Occipital lobe (tissue), 2 donors: ENCODE data around the gene SERP2. TPM values are rescaled to one million over a fixed set of nuclear protein-coding genes. Genes with fewer than 3 reads are reported as not detected.
"Not testable (repeated sequence)": the region's sequence is repeated elsewhere in the genome, so short reads cannot be mapped to it uniquely, and the experiment has no call there.

Experiments used
- DNase-seq: peaks from one replicate; lab custom pipeline; 2025; lab: John Stamatoyannopoulos, UW
- total RNA-seq: library from RNA; depleted of rRNA; stranded (reverse); fragments of >200 nt; gene quantifications from one replicate; pipeline ENCODE4 v1.2.3, GENCODE V29; 2014

The SERP2 gene
- total RNA-seq = 30.7 TPM

DNA sequence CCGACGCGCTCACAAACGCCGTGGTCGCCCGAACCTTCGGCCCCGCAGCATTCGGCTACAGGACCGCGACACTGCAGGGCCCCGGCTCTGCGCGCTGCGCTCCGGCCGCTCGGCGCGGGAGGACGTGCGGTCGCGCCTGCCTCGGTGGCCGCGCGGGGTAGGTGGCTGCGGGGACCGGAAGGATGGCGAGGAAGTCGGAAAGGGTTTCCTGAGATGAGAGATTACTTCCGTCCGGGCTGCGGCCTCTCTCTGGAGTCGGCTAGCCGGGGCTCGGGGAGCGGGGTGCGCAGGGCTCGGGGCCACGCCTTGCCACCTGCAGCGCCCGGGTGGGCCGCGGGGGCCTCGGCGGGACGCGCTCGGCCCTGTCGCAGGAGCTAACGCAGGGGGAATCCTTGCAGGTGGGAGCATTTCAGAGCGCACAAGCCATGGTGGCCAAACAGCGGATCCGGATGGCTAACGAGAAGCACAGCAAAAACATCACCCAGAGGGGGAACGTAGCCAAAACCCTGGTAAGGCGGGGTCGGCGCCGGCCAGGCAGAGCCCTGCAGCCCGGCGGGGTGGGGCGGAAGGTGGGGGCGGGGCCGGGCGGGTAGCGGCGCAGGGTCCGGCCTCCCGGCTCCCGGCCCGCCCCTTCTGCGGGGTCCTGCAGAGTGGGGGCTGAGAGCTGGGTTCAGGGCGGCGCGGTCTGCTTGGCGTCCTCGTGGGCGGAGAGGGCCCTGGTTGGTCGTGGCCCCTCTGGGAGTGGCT lies at the start of gene SERP2:
Gene SERP2, plus strand, starts transcription at position 224 of the 747 bp plus-strand sequence. Its CDS starts 202 bp downstream, at position 426.
- DNase-seq = peak; percentile 70

GRCh38 chr13:44326961-44327360 lies 46.7 kb upstream of the SERP2 start:
- DNase-seq = no peak

- DNase-seq = not testable (repeated sequence)
Observed at GRCh38 chr13:44329041-44329440, 44.6 kb upstream of the SERP2 start.

GRCh38 chr13:44329909-44330545 lies 43.6 kb upstream of the SERP2 start:
- no peak for DNase-seq

GRCh38 chr13:44331446-44331845 lies 42.2 kb upstream of the SERP2 start:
- DNase-seq = no peak

DNA sequence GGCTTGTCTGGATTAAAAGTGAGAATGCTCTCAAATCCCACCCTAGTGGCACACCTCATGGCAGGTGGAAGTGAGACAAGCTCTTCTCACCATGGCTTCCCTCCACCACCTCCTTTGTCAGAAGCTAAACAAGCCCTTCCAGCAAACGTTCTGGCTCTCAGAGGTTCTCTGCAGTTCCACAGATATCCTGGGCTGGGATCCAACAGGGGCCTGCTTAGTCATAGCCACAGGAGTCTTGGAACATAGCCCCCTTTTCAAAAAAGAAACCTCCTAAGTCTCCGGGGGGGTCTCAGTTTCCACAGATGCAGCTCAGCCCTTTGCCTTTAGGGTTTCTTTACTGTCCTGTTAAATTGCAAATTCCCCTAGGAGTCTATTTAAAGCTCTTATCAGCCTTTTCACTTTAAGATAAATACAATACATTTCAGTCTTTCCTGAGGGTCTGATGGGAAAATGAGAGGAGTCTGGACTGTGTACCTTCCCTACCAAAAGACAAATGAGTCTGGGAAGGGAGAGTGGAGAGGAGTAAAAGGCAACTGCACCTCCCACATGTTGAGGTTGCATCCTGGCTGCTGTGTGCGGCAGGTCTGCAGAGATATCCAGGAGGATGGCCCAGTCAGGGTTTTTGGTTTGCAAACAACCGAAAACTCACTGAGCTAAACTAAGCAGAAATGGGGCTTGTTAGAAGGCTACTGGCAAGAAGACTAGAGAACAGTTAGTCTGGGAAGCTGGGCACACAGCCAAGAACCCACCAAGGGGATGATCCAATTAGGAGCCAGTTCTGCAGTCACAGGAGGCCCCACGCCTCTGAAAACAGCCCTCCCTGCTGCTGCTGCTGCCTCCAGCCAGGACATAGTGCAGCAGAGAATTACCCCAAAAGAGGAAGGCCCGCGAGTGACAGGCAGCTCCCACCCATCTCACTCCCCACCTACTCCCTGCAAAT lies 41.4 kb upstream of the SERP2 start:
- peak; percentile 58 for DNase-seq

GRCh38 chr13:44333950-44334655 lies 39.5 kb upstream of the SERP2 start:
- no peak for DNase-seq

- no peak for DNase-seq
Observed at GRCh38 chr13:44334751-44335150, 38.9 kb upstream of the SERP2 start.

- no peak for DNase-seq
Observed at GRCh38 chr13:44336934-44337333, 36.7 kb upstream of the SERP2 start.

DNA sequence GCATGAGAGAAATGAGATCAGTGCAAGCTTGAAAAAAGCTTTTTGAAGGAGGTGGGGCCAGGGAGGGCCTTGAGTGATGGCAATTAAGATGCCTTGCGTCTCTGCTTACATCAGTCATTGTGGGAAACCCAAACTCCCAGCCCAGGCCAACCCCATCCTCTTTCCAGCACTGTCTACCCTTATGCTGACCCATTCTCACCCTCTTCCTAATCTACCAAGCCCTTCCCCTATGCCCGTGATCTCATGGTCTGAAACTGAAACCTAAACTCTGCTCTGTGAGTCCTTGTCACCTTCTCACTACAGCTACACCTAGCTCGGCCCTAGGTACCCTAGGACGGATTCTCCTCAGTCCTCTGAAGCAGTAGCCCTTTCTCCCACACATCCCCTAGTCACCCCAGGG lies 36.0 kb upstream of the SERP2 start:
- no peak for DNase-seq

DNA sequence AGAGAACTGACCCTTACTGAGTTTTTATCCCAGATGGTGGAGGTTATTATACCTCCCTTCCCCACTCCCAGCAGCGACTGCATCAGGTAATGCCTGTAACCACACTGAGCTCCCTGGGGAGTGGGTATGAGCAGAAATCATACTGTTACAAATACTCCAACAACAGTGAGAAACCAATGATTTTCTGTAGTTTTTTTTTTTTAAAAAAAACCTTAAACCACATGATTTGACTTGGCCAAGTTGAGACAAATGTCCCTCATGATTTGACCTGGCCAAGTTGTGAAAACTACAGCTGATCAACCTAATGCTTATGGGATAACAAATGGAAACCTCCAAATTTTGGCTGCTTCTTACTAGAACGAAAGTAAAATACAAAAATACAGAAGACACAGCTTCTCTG lies 33.1 kb upstream of the SERP2 start:
- no peak for DNase-seq

DNA sequence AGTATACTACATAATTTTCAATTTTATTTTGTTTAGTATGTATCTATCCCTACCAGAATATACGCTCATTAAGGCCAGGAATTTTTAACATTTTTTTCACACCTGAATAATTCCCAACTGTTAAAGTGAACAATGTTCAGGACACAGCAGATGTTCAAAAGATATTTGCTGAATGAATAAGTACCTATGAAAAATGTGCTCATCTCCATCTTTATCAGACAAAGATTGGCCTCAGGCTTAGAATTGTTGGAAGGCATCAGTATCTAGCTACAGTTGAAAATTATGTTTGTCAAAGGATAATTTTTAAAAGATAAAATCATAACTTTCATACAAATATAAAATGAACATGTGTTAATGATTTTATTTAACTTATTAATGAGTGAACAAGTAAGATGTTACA lies 30.9 kb upstream of the SERP2 start:
- no peak for DNase-seq

DNA sequence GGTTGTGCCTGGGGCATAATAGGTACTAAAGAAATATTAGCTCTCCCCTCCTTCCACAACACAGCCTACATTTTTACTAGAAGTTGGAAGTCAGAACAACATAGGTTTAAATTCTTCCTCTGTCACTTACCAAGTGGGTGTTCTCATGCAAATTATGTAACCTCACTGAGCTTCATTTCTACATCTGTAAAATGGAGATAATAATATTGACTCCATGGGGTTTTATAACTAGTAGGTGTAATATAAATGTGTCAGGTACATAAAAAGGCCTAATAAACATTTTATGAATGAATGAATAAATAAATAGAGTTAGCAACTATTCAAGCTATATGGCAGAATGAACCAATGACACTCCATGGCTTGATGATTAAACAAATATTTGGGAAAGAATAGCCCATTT lies 27.1 kb upstream of the SERP2 start:
- no peak for DNase-seq

- no peak for DNase-seq
Observed at GRCh38 chr13:44347301-44347700, 26.3 kb upstream of the SERP2 start.

GRCh38 chr13:44347949-44348348 lies 25.7 kb upstream of the SERP2 start:
- no peak for DNase-seq

DNA sequence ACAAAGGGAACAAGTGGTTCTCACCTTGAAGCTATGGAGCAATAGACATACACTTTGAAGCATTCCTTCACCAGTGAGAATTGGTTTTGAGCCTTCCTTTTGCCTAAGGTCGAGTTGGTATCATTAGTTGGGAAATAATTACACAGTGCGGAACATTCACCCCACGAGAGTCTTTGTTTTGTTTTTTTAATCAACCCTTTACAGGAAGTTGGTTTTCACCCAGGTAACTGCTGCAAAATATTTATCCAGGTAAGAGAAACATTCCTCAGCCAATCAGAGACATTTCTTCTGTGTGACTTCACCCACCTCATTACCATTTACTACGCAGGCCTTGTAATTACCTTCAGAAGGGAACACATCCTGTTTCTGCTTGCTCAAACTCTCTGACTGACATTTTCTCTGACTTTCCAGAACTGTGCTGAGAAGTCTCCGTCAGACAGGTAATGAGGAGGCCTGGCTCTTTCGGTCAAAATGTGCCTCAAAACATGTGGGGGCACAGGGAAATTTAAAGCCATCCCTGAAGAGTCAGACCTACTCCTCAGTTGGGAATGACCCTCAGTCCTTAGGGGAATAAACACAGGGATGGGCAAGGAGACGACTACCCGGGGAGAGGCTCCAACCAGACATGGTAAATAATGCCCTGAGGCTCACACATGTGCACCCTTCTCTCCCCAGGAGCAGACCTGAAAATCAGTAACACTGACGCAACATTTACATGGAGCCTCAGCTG lies 22.7 kb upstream of the SERP2 start:
- no peak for DNase-seq

- DNase-seq = no peak
Observed at GRCh38 chr13:44351505-44351854, 22.1 kb upstream of the SERP2 start.

GRCh38 chr13:44352202-44352601 lies 21.4 kb upstream of the SERP2 start:
- no peak for DNase-seq

GRCh38 chr13:44352671-44353070 lies 21.0 kb upstream of the SERP2 start:
- DNase-seq = no peak

DNA sequence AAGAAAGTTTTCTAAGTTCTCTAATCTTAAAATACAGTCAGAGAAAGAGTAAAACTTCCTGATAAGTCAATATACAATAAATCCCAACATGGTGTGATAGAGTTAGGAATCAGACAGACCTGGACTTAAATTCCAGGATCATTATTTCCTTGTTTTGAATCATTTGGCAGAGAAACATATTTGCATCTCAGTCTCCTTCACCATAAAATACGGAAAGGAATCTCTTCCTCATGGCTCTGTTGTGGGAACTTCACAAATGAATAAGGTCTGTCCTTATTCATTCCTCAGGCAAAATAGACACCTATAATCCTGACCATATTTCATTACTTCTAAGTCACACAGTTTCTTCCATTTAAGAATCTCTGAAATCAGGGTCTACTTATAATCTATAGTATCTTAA lies 19.3 kb upstream of the SERP2 start:
- DNase-seq = no peak

GRCh38 chr13:44354884-44355283 lies 18.7 kb upstream of the SERP2 start:
- no peak for DNase-seq
